ENCODE measurements around the gene FBXL12.
"Not testable (repeated sequence)": the region's sequence is repeated elsewhere in the genome, so short reads cannot be mapped to it uniquely, and the experiment has no call there.

Gene FBXL12

GRCh38 chr19:9785367-9786331, 33.2 kb downstream of the FBXL12 start:
- Histone ChIP-seq H3K9me3 (ENCODE audit: control insufficient read depth in 2 of 2, low read length in 2 of 2) (no peaks in the 10 kb centered on the region), H3K36me3 (ENCODE audit: control insufficient read depth in 2 of 2, insufficient read depth in 2 of 2, low read length in 2 of 2) (no peaks in the 10 kb centered on the region), H3K4me1 (ENCODE audit: control insufficient read depth in 2 of 2, insufficient read depth in 2 of 2, low read length in 2 of 2) (peaks cover 6 to 15% of the 10 kb centered on the region in 2 donors)

GRCh38 chr19:9784163-9784496, 34.7 kb downstream of the FBXL12 start:
- not testable (repeated sequence) for H3K9me3 ChIP-seq (ENCODE audit: control insufficient read depth in 2 of 2, low read length in 2 of 2); H3K36me3 ChIP-seq (ENCODE audit: control insufficient read depth in 2 of 2, insufficient read depth in 2 of 2, low read length in 2 of 2); H3K27me3 ChIP-seq (ENCODE audit: control insufficient read depth in 2 of 2, insufficient read depth in 2 of 2, low read length in 2 of 2)
- Histone ChIP-seq H3K9ac (ENCODE audit: low read depth in 1 of 2, low read length in 2 of 2) (peak overlapping the region; percentile 60 to 76), H3K4me3 (ENCODE audit: low read length in 2 of 2) (peak overlapping the region in 1 of 2 donors; percentile 77), H3K27ac (ENCODE audit: low read depth in 2 of 2, low read length in 2 of 2) (peak overlapping the region; percentile 99), H3K4me1 (ENCODE audit: control insufficient read depth in 2 of 2, insufficient read depth in 2 of 2, low read length in 2 of 2) (peaks cover 6 to 15% of the 10 kb centered on the region in 2 donors)

More at GRCh38 chr19:9785367-9786331, 33.2 kb downstream of the FBXL12 start:
- Histone ChIP-seq H3K27me3 (ENCODE audit: control insufficient read depth in 2 of 2, insufficient read depth in 2 of 2, low read length in 2 of 2) (no peaks in the 10 kb centered on the region), H3K27ac (ENCODE audit: low read depth in 2 of 2, low read length in 2 of 2) (peak overlapping the region; percentile 99), H3K4me3 (ENCODE audit: low read length in 2 of 2) (peak overlapping the region; percentile 73 to 77), H3K9ac (ENCODE audit: low read depth in 1 of 2, low read length in 2 of 2) (peak overlapping the region; percentile 72 to 90)

- no peak overlapping the region for H3K4me3 ChIP-seq (ENCODE audit: low read length in 2 of 2)
- H3K27me3 ChIP-seq (ENCODE audit: control insufficient read depth in 2 of 2, insufficient read depth in 2 of 2, low read length in 2 of 2): no peaks in the 10 kb centered on the region
- no peaks in the 10 kb centered on the region for H3K9me3 ChIP-seq (ENCODE audit: control insufficient read depth in 2 of 2, low read length in 2 of 2)
- H3K27ac ChIP-seq (ENCODE audit: low read depth in 2 of 2, low read length in 2 of 2): no peak overlapping the region
- H3K36me3 ChIP-seq (ENCODE audit: control insufficient read depth in 2 of 2, insufficient read depth in 2 of 2, low read length in 2 of 2): no peaks in the 10 kb centered on the region
- H3K9ac ChIP-seq (ENCODE audit: low read depth in 1 of 2, low read length in 2 of 2): no peak overlapping the region
- H3K4me1 ChIP-seq (ENCODE audit: control insufficient read depth in 2 of 2, insufficient read depth in 2 of 2, low read length in 2 of 2): peaks cover 6 to 15% of the 10 kb centered on the region in 2 donors
Measured at GRCh38 chr19:9782338-9782737, 36.5 kb downstream of the FBXL12 start.

GRCh38 chr19:9768175-9769112, 50.4 kb downstream of the FBXL12 start, which contains the start of gene ZNF846:
TSS of gene ZNF846 (minus strand) at chr19:9768738. CDS start at chr19:9764950, 3,788 bp downstream.
- no peaks in the 10 kb centered on the region for H3K27me3 ChIP-seq (ENCODE audit: control insufficient read depth in 2 of 2, insufficient read depth in 2 of 2, low read length in 2 of 2)
- peak within 1 kb of the TSS; percentile 96 to 98 for H3K27ac ChIP-seq (ENCODE audit: low read depth in 2 of 2, low read length in 2 of 2)
- no peaks in the 10 kb centered on the region for H3K9me3 ChIP-seq (ENCODE audit: control insufficient read depth in 2 of 2, low read length in 2 of 2)
- H3K36me3 ChIP-seq (ENCODE audit: control insufficient read depth in 2 of 2, insufficient read depth in 2 of 2, low read length in 2 of 2): peaks cover 6 to 8% of the 10 kb centered on the region in 2 donors
- H3K4me1 ChIP-seq (ENCODE audit: control insufficient read depth in 2 of 2, insufficient read depth in 2 of 2, low read length in 2 of 2): peaks cover 5 to 6% of the 10 kb centered on the region in 2 donors
- peak within 1 kb of the TSS; percentile 97 to 98 for H3K9ac ChIP-seq (ENCODE audit: low read depth in 1 of 2, low read length in 2 of 2)
- H3K4me3 ChIP-seq (ENCODE audit: low read length in 2 of 2): peak within 1 kb of the TSS; percentile 95
